Stimulated activated naive B cell treated with anti-CD40 and anti-IgM and Interleukin-4, amounts not matched to agents 10 μg/mL and 1 μg/mL and 100 μg/mL, for 72 hours (primary cell): Measurements from ENCODE around the gene ARHGEF4.

Experiments
- ATAC-seq, 2 donors: fragments of 150-1000 bp; cut with Tn5 transposase; replicated peaks; 2 replicates each; pipeline ENCODE4 v1.10.0; 2021; ENCODE audit warnings: moderate library complexity in 1 of 2
- DNase-seq: peaks from one replicate; pipeline ENCODE4 v3.0.0; 2021
- H3K27ac Mint-ChIP-seq: one replicate; pipeline ENCODE4 v1.8.0; 2022; ENCODE audit warnings: mild to moderate bottlenecking, mixed read lengths
- H3K27me3 Mint-ChIP-seq, 2 donors: one replicate each; pipeline ENCODE4 v1.8.0; 2022; ENCODE audit warnings: mixed read lengths in 2 of 2
- H3K36me3 Mint-ChIP-seq, 2 donors: one replicate each; pipeline ENCODE4 v1.8.0; 2022; ENCODE audit warnings: mixed read lengths in 2 of 2, mild to moderate bottlenecking in 1 of 2
- H3K4me1 Mint-ChIP-seq, 2 donors: one replicate each; pipeline ENCODE4 v1.8.0; 2022; ENCODE audit warnings: mixed read lengths in 2 of 2, mild to moderate bottlenecking in 1 of 2
- H3K4me3 Mint-ChIP-seq, 2 donors: one replicate each; pipeline ENCODE4 v1.8.0; 2022; ENCODE audit warnings: mild to moderate bottlenecking in 2 of 2, mixed read lengths in 2 of 2, moderate library complexity in 1 of 2
- H3K9me3 Mint-ChIP-seq, 2 donors: one replicate each; pipeline ENCODE4 v1.8.0; 2022; ENCODE audit warnings: mixed read lengths in 2 of 2, mild to moderate bottlenecking in 1 of 2

ARHGEF4 gene

GRCh38 chr2:130949954-130950353 is 113.2 kb downstream of the ARHGEF4 start:
- Mint-ChIP-seq H3K27ac (no peak overlapping the region), H3K27me3 (peaks cover 0 to 4% of the 10 kb centered on the region in 2 donors), H3K36me3 (peaks cover 0 to 2% of the 10 kb centered on the region in 2 donors), H3K4me3 (no peak overlapping the region), H3K9me3 (peaks cover 18 to 21% of the 10 kb centered on the region in 2 donors), H3K4me1 (no peaks in the 10 kb centered on the region)
- no peak for ATAC-seq
- no peak for DNase-seq

- no peak overlapping the region for H3K4me3 Mint-ChIP-seq
- no peak for ATAC-seq
- H3K4me1 Mint-ChIP-seq = no peaks in the 10 kb centered on the region
These were observed 114.3 kb downstream of the ARHGEF4 start for GRCh38 chr2:130951018-130951417.

GRCh38 chr2:130954873-130955272 is 118.2 kb downstream of the ARHGEF4 start:
- no peak for DNase-seq
- Mint-ChIP-seq H3K27me3 (peaks cover 0 to 8% of the 10 kb centered on the region in 2 donors), H3K4me1 (no peaks in the 10 kb centered on the region), H3K4me3 (no peak overlapping the region), H3K36me3 (peaks cover 0 to 3% of the 10 kb centered on the region in 2 donors), H3K9me3 (peaks cover 14 to 17% of the 10 kb centered on the region in 2 donors), H3K27ac (no peak overlapping the region)
- ATAC-seq = no peak

More at GRCh38 chr2:130951018-130951417, 114.3 kb downstream of the ARHGEF4 start:
- peaks cover 0 to 3% of the 10 kb centered on the region in 2 donors for H3K36me3 Mint-ChIP-seq
- no peak for DNase-seq
- peaks cover 17 to 22% of the 10 kb centered on the region in 2 donors for H3K9me3 Mint-ChIP-seq
- no peak overlapping the region for H3K27ac Mint-ChIP-seq
- peaks cover 0 to 4% of the 10 kb centered on the region in 2 donors for H3K27me3 Mint-ChIP-seq

GRCh38 chr2:130957915-130958314 is 121.2 kb downstream of the ARHGEF4 start:
- ATAC-seq = no peak

GRCh38 chr2:130963196-130963848 is 126.6 kb downstream of the ARHGEF4 start:
- H3K27ac Mint-ChIP-seq = no peak overlapping the region
- H3K9me3 Mint-ChIP-seq = no peaks in the 10 kb centered on the region
- peaks cover 49 to 72% of the 10 kb centered on the region in 2 donors for H3K27me3 Mint-ChIP-seq
- DNase-seq = no peak
- no peak for ATAC-seq
- peaks cover 5% of the 10 kb centered on the region in 2 donors for H3K4me1 Mint-ChIP-seq
- no peak overlapping the region for H3K4me3 Mint-ChIP-seq
- peaks cover 0 to 4% of the 10 kb centered on the region in 2 donors for H3K36me3 Mint-ChIP-seq

More at GRCh38 chr2:130957915-130958314, 121.2 kb downstream of the ARHGEF4 start:
- no peak for DNase-seq
- Mint-ChIP-seq H3K9me3 (peaks cover 14 to 17% of the 10 kb centered on the region in 2 donors), H3K4me3 (no peak overlapping the region), H3K27ac (no peak overlapping the region), H3K4me1 (no peaks in the 10 kb centered on the region), H3K36me3 (peaks cover 0 to 3% of the 10 kb centered on the region in 2 donors), H3K27me3 (peaks cover 19 to 30% of the 10 kb centered on the region in 2 donors)

- H3K9me3 Mint-ChIP-seq = no peaks in the 10 kb centered on the region
- peak overlapping the region; percentile 9 to 71 for H3K4me3 Mint-ChIP-seq
- ATAC-seq (peak; percentile 34 to 54), DNase-seq (no peak)
- H3K36me3 Mint-ChIP-seq = peaks cover 0 to 4% of the 10 kb centered on the region in 2 donors
- peak overlapping the region; percentile 75 for H3K27ac Mint-ChIP-seq
- H3K4me1 Mint-ChIP-seq = peaks cover 5% of the 10 kb centered on the region in 2 donors
- peaks cover 49 to 68% of the 10 kb centered on the region in 2 donors for H3K27me3 Mint-ChIP-seq
These were observed 127.4 kb downstream of the ARHGEF4 start for GRCh38 chr2:130963849-130964793.

GRCh38 chr2:130964931-130965330 is 128.2 kb downstream of the ARHGEF4 start:
- no peak overlapping the region for H3K4me3 Mint-ChIP-seq
- H3K27me3 Mint-ChIP-seq = peaks cover 51 to 68% of the 10 kb centered on the region in 2 donors
- ATAC-seq (no peak), DNase-seq (no peak)
- H3K27ac Mint-ChIP-seq = no peak overlapping the region
- no peaks in the 10 kb centered on the region for H3K9me3 Mint-ChIP-seq
- peaks cover 5% of the 10 kb centered on the region in 2 donors for H3K4me1 Mint-ChIP-seq
- peaks cover 0 to 4% of the 10 kb centered on the region in 2 donors for H3K36me3 Mint-ChIP-seq

- Mint-ChIP-seq H3K4me3 (no peak overlapping the region), H3K36me3 (peaks cover 0 to 4% of the 10 kb centered on the region in 2 donors), H3K27me3 (peaks cover 47 to 62% of the 10 kb centered on the region in 2 donors), H3K9me3 (no peaks in the 10 kb centered on the region), H3K27ac (no peak overlapping the region), H3K4me1 (peaks cover 5% of the 10 kb centered on the region in 2 donors)
- ATAC-seq = no peak
- no peak for DNase-seq
These were observed 129.5 kb downstream of the ARHGEF4 start for GRCh38 chr2:130966149-130966774.

GRCh38 chr2:130966775-130967490 is 130.2 kb downstream of the ARHGEF4 start:
- H3K9me3 Mint-ChIP-seq = no peaks in the 10 kb centered on the region
- H3K27ac Mint-ChIP-seq = no peak overlapping the region
- H3K4me3 Mint-ChIP-seq = no peak overlapping the region
- H3K4me1 Mint-ChIP-seq = peaks cover 5% of the 10 kb centered on the region in 2 donors
- H3K36me3 Mint-ChIP-seq = peaks cover 0 to 4% of the 10 kb centered on the region in 2 donors
- ATAC-seq (no peak), DNase-seq (no peak)
- H3K27me3 Mint-ChIP-seq = peaks cover 41 to 55% of the 10 kb centered on the region in 2 donors

- Mint-ChIP-seq H3K27me3 (peaks cover 3 to 9% of the 10 kb centered on the region in 2 donors), H3K4me1 (no peaks in the 10 kb centered on the region), H3K27ac (no peak overlapping the region), H3K36me3 (no peaks in the 10 kb centered on the region), H3K9me3 (no peaks in the 10 kb centered on the region), H3K4me3 (no peak overlapping the region)
- ATAC-seq = no peak
- no peak for DNase-seq
These were observed 135.7 kb downstream of the ARHGEF4 start for GRCh38 chr2:130972410-130972809.

- H3K4me1 Mint-ChIP-seq = no peaks in the 10 kb centered on the region
- no peaks in the 10 kb centered on the region for H3K9me3 Mint-ChIP-seq
- H3K36me3 Mint-ChIP-seq = no peaks in the 10 kb centered on the region
- no peak overlapping the region for H3K27ac Mint-ChIP-seq
- DNase-seq = no peak
- no peak overlapping the region for H3K4me3 Mint-ChIP-seq
- ATAC-seq = no peak
- H3K27me3 Mint-ChIP-seq = no peaks in the 10 kb centered on the region
These were observed 139.0 kb downstream of the ARHGEF4 start for GRCh38 chr2:130975729-130976128.

GRCh38 chr2:130976591-130977237 is 140.0 kb downstream of the ARHGEF4 start:
- H3K4me1 Mint-ChIP-seq = no peaks in the 10 kb centered on the region
- DNase-seq (no peak), ATAC-seq (no peak)
- H3K27me3 Mint-ChIP-seq = no peaks in the 10 kb centered on the region
- H3K9me3 Mint-ChIP-seq = no peaks in the 10 kb centered on the region
- no peak overlapping the region for H3K4me3 Mint-ChIP-seq
- no peak overlapping the region for H3K27ac Mint-ChIP-seq
- no peaks in the 10 kb centered on the region for H3K36me3 Mint-ChIP-seq

GRCh38 chr2:130977461-130978050 is 140.8 kb downstream of the ARHGEF4 start:
- ATAC-seq = no peak
- DNase-seq = no peak
- no peak overlapping the region for H3K27ac Mint-ChIP-seq
- H3K9me3 Mint-ChIP-seq = no peaks in the 10 kb centered on the region
- H3K27me3 Mint-ChIP-seq = no peaks in the 10 kb centered on the region
- H3K36me3 Mint-ChIP-seq = no peaks in the 10 kb centered on the region
- no peak overlapping the region for H3K4me3 Mint-ChIP-seq
- H3K4me1 Mint-ChIP-seq = no peaks in the 10 kb centered on the region
